Activated CD8-positive, alpha-beta T cell treated with anti-CD3 and anti-CD28 coated beads for 36 hours (primary cell): ENCODE results near the gene CCDC159. TPM values are rescaled to one million over a fixed set of nuclear protein-coding genes. Genes with fewer than 3 reads are reported as not detected.

Experiments used
- ATAC-seq: fragments of 200-7000 bp; cut with Tn5 transposase; one replicate; pipeline ENCODE4 v1.10.0; 2021; ENCODE audit warnings: mild to moderate bottlenecking, moderate library complexity
- CTCF ChIA-PET: fragments of 350-600 bp; sonication (Branson Sonifier 250); formaldehyde crosslinking; loops from one replicate; lab custom pipeline; 2021; ENCODE audit warnings: antibody characterized with exemption; lab: Charles Lee
- POLR2A ChIA-PET: fragments of 350-600 bp; sonication (Branson Sonifier 250); formaldehyde crosslinking; loops from one replicate; lab custom pipeline; 2021; ENCODE audit warnings: antibody characterized with exemption; lab: Charles Lee
- DNase-seq: peaks from one replicate; pipeline ENCODE4 v3.0.0-alpha.2; 2020
- H3K27ac Mint-ChIP-seq: one replicate; pipeline ENCODE4 v1.8.0; 2021; ENCODE audit warnings: mild to moderate bottlenecking, mixed read lengths
- H3K27me3 Mint-ChIP-seq: one replicate; pipeline ENCODE4 v1.8.0; 2021; ENCODE audit warnings: mixed read lengths
- H3K36me3 Mint-ChIP-seq: one replicate; pipeline ENCODE4 v1.8.0; 2021; ENCODE audit warnings: low read depth, mixed read lengths
- H3K4me1 Mint-ChIP-seq: one replicate; pipeline ENCODE4 v1.8.0; 2021; ENCODE audit warnings: low read depth, mixed read lengths
- H3K4me3 Mint-ChIP-seq: one replicate; pipeline ENCODE4 v1.8.0; 2021; ENCODE audit warnings: mild to moderate bottlenecking, moderate library complexity, mixed read lengths
- H3K9me3 Mint-ChIP-seq: one replicate; pipeline ENCODE4 v1.8.0; 2021; ENCODE audit warnings: mixed read lengths
- intact Hi-C: fragments of 100-400 bp; cut with micrococcal nuclease; formaldehyde crosslinking; loops from one replicate; pipeline ENCODE4 v1.10.0; 2022
- total RNA-seq, 2 experiments: library from RNA; stranded (reverse); gene quantifications; one replicate each; pipeline ENCODE4 v1.2.3, GENCODE V29; 2021
- TF ChIP-seq, protein P1 (sequence below): fragments of 200-600 bp; IDR thresholded peaks from one replicate; pipeline ENCODE4 v1.8.0; 2022; ENCODE audit warnings: antibody characterized with exemption, mild to moderate bottlenecking

CCDC159 gene
- total RNA-seq, 2 experiments from 2014 or later = 9.7 to 10.5 TPM

DNA sequence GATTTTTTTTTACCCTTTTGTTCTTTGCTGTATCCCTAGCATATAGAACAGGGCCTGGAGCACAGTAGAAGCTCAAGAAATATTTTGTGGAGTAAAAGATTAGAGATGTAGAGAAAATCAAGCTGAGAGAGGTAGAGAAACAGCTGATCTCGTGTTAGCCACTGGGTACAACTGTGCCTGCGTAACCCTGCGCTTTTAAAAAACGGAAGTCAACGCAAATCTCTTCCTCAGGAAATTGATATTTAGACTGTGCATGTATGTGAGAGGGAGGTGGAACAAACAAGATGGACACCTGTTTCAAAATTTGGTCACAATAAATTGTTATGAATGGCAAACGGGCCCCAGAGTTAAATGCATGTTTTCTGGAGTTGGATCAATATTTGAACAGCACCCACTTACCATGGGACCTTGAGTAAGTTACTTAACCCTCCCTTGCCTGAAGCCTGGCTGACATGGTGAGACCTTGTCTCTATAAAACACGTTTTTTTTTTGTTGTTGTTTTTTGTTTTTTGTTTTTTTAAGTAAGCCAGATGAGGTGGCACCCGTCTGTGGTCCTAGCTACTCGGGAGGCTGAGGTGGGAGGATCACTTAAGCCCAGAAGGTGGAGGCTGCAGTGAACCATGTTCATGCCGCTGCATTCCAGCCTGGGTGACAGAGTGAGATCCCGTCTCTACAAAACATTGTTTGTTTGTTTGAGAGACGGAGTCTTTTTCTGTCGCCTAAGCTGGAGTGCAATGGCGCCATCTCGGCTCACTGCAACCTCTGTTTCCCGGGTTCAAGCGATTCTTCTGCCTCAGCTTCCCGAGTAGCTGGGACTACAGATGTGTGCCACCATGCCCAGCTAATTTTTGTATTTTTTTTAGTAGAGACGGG lies 41.1 kb downstream of the CCDC159 start:
- Mint-ChIP-seq H3K36me3 (no peaks in the 10 kb centered on the region), H3K27ac (no peak overlapping the region), H3K27me3 (peaks cover 10% of the 10 kb centered on the region), H3K4me1 (peaks cover 5% of the 10 kb centered on the region), H3K4me3 (no peak overlapping the region), H3K9me3 (peaks cover 4% of the 10 kb centered on the region)
- DNase-seq = no peak
- CTCF ChIA-PET = interaction anchor here (1.0 to 1.6 kb wide), 2 partner anchors 95 to 149 kb away, joined by 3 read pairs; no protein-coding TSS in a partner anchor
- POLR2A ChIA-PET = no interaction called here
- intact Hi-C loops = no loop called here
- ATAC-seq = no peak
- TF ChIP-seq, protein P1, sequence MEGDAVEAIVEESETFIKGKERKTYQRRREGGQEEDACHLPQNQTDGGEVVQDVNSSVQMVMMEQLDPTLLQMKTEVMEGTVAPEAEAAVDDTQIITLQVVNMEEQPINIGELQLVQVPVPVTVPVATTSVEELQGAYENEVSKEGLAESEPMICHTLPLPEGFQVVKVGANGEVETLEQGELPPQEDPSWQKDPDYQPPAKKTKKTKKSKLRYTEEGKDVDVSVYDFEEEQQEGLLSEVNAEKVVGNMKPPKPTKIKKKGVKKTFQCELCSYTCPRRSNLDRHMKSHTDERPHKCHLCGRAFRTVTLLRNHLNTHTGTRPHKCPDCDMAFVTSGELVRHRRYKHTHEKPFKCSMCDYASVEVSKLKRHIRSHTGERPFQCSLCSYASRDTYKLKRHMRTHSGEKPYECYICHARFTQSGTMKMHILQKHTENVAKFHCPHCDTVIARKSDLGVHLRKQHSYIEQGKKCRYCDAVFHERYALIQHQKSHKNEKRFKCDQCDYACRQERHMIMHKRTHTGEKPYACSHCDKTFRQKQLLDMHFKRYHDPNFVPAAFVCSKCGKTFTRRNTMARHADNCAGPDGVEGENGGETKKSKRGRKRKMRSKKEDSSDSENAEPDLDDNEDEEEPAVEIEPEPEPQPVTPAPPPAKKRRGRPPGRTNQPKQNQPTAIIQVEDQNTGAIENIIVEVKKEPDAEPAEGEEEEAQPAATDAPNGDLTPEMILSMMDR = no peak

DNA sequence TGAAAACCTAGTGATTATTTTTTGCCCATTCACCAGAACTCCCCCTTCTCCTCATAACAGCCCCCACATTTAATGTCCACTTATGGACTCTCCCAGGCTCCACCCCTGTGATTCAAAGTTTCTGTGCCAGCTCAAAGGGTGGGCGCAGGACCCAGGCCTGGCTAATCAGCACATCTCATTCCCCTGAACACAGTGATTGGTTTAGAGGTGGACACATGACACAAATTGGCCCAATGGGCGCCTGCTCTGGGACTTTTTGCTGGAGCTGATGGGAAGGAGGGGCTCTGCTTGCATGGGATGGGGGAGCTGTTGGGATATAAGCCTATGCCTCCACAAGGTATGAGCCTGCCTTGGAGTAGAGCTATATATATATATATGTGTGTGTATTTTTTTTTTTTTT lies 44.0 kb downstream of the CCDC159 start:
- Mint-ChIP-seq H3K27ac (no peak overlapping the region), H3K9me3 (peaks cover 4% of the 10 kb centered on the region), H3K27me3 (peaks cover 2% of the 10 kb centered on the region), H3K4me1 (no peaks in the 10 kb centered on the region), H3K36me3 (no peaks in the 10 kb centered on the region), H3K4me3 (no peak overlapping the region)
- POLR2A ChIA-PET = no interaction called here
- intact Hi-C loops = no loop called here
- TF ChIP-seq, protein P1 = no peak
- ATAC-seq (no peak), DNase-seq (no peak)
- CTCF ChIA-PET = no interaction called here

DNA sequence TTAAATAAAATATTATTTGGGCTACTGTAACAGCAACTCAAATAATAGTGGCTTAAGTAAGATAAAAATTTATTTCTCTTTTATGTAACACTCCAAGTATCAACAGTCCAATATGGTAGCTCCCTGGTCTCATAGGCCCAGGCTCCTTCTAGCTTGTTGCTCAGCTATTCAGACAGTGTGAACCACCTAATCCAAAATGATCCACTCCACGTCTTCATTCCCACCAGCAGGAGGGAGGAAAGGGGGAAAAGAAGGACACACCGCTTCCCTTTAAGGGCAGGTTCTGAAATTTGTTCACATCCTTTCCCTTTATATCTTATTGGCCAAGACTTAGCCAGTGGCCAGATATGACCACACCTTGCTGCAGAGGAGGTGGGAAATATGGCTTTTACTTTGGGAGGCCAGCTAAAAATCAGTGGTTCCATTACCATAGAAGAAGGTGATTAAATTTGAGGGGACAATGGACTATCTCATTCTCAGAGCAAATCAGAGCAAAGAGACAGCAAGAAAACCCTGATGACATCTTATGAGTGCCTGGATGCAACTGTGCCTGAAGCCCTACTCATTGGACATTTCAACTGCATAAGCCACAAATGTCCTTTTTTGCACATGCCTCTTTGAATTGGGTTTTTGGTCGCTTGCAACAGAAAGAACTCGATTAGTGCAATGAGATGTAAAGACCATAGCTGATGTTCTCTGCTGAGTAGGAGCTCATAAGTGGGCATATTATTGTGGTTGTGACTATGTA lies 44.8 kb downstream of the CCDC159 start:
- Mint-ChIP-seq H3K27me3 (peaks cover 3% of the 10 kb centered on the region), H3K4me3 (no peak overlapping the region), H3K36me3 (no peaks in the 10 kb centered on the region), H3K9me3 (peaks cover 4% of the 10 kb centered on the region), H3K27ac (no peak overlapping the region), H3K4me1 (no peaks in the 10 kb centered on the region)
- POLR2A ChIA-PET = no interaction called here
- TF ChIP-seq, protein P1 = no peak
- CTCF ChIA-PET = interaction anchor here (1.4 kb wide), 1 partner anchor 10 kb away, joined by 7 read pairs; no protein-coding TSS in a partner anchor
- no peak for ATAC-seq
- intact Hi-C loops = no loop called here
- no peak for DNase-seq

DNA sequence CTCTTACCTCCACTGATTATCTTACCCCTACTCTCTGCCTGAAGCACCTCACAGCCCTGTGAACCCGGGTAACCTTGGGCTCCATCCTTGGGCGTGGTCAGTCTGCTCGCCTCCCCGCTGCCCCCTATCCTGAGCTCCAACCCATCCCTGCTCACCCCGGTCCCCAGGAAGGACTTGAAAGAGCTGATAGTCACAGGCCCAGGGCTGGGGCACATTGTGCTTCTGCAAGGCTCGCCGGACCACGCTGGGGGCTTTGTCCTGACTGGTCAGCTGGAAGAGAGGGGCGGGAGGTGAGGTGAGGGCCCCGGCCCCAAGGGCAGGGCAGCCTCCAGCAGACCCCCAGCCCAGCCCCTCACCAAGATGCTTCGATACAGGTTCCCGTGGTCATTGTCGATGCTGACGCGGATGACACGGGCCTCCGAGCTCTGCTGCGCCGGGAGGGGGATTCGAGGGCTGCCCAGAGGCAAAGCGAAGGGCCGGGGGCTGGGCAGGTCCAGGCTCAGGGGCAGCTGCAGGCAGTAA lies 50.8 kb downstream of the CCDC159 start:
- H3K27me3 Mint-ChIP-seq = peaks cover 6% of the 10 kb centered on the region
- POLR2A ChIA-PET = no interaction called here
- H3K4me1 Mint-ChIP-seq = no peaks in the 10 kb centered on the region
- ATAC-seq = no peak
- CTCF ChIA-PET = no interaction called here
- H3K27ac Mint-ChIP-seq = no peak overlapping the region
- TF ChIP-seq, protein P1 = no peak
- intact Hi-C loops = no loop called here
- DNase-seq = no peak
- H3K4me3 Mint-ChIP-seq = no peak overlapping the region
- no peaks in the 10 kb centered on the region for H3K9me3 Mint-ChIP-seq
- no peaks in the 10 kb centered on the region for H3K36me3 Mint-ChIP-seq
